IMR-90 (cell line): ENCODE data around the gene TRIM62.

ENCODE experiments used
- CEBPB ChIP-seq: IDR thresholded peaks from 2 replicates; pipeline ENCODE4 v1.6.1; 2012; ENCODE audit warnings: low read depth, low read length, improper control_type of control experiment
- MAZ ChIP-seq: IDR thresholded peaks from 2 replicates; pipeline ENCODE4 v1.6.1; 2012; ENCODE audit warnings: low read depth, mild to moderate bottlenecking, low read length, improper control_type of control experiment, moderate library complexity, borderline replicate concordance
- POLR2A ChIP-seq: IDR thresholded peaks from 2 replicates; pipeline ENCODE4 v1.6.1; 2012; ENCODE audit warnings: mild to moderate bottlenecking, low read depth, low read length
- RAD21 ChIP-seq: IDR thresholded peaks from 2 replicates; pipeline ENCODE4 v1.6.1; 2012; ENCODE audit warnings: low read length, improper control_type of control experiment
- RFX5 ChIP-seq: IDR thresholded peaks from 2 replicates; pipeline ENCODE4 v1.8.0; 2012; ENCODE audit warnings: low read depth, mild to moderate bottlenecking, low read length, moderate library complexity
- TF ChIP-seq, protein P1 (sequence below): conservative IDR thresholded peaks from 2 replicates; pipeline ENCODE4 v1.5.1; 2012; ENCODE audit warnings: mild to moderate bottlenecking, low read depth, low read length, improper control_type of control experiment
- TF ChIP-seq, protein P2 (sequence below): fragments of 150-350 bp; IDR thresholded peaks from 2 replicates; pipeline ENCODE4 v1.6.1; 2017; ENCODE audit warnings: mild to moderate bottlenecking, antibody characterized with exemption, low read length, low read depth

DNA sequence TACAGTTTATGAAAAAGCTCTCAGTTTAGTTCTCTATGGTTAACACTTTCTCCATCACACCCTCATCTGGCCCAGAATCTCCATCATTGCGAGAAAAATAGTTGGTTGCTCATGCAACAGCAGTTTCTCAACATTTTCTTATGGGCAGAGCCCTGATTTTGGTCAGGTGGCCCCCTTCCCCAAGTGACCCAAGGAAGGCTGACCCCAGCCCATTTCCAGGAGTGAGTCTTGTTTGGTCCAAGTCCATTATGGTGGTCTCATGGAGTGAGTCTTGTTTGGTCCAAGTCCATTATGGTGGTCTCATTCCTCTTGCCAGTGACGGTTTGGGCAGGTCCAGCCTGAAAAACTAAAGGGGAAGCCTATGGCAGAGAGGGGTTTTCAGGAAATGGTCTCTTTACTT lies 1.5 kb upstream of the TRIM62 start:
- TF ChIP-seq, protein P1, sequence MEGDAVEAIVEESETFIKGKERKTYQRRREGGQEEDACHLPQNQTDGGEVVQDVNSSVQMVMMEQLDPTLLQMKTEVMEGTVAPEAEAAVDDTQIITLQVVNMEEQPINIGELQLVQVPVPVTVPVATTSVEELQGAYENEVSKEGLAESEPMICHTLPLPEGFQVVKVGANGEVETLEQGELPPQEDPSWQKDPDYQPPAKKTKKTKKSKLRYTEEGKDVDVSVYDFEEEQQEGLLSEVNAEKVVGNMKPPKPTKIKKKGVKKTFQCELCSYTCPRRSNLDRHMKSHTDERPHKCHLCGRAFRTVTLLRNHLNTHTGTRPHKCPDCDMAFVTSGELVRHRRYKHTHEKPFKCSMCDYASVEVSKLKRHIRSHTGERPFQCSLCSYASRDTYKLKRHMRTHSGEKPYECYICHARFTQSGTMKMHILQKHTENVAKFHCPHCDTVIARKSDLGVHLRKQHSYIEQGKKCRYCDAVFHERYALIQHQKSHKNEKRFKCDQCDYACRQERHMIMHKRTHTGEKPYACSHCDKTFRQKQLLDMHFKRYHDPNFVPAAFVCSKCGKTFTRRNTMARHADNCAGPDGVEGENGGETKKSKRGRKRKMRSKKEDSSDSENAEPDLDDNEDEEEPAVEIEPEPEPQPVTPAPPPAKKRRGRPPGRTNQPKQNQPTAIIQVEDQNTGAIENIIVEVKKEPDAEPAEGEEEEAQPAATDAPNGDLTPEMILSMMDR, result no peak
- TF ChIP-seq, protein P2, sequence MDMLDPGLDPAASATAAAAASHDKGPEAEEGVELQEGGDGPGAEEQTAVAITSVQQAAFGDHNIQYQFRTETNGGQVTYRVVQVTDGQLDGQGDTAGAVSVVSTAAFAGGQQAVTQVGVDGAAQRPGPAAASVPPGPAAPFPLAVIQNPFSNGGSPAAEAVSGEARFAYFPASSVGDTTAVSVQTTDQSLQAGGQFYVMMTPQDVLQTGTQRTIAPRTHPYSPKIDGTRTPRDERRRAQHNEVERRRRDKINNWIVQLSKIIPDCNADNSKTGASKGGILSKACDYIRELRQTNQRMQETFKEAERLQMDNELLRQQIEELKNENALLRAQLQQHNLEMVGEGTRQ, result no peak
- TF ChIP-seq RFX5 (no peak), RAD21 (no peak), CEBPB (no peak), POLR2A (no peak), MAZ (no peak)
